Tibial nerve (tissue), 4 donors: ENCODE results near the gene DAB1.

Experiments
- CTCF ChIP-seq, 5 experiments: fragments of 200-600 bp in 3 of 5; fragments of 450-650 bp in 2 of 5; sonication (generic) in 3 of 5; IDR thresholded peaks; one replicate each; pipeline ENCODE4 v1.5.1; 2016 to 2019; ENCODE audit warnings: antibody characterized with exemption in 5 of 5, mild to moderate bottlenecking in 3 of 5, moderate library complexity in 2 of 5
- EP300 ChIP-seq, 2 donors: sonication (generic); formaldehyde crosslinking; IDR thresholded peaks; one replicate each; pipeline ENCODE4 v1.6.1; 2017; ENCODE audit warnings: antibody characterized with exemption in 2 of 2, mild to moderate bottlenecking in 1 of 2
- POLR2A ChIP-seq, 2 donors: fragments of 450-650 bp; IDR thresholded peaks; one replicate each; pipeline ENCODE4 v1.6.1; 2017; ENCODE audit warnings: antibody characterized with exemption in 2 of 2, mild to moderate bottlenecking in 2 of 2, moderate library complexity in 2 of 2

GRCh38 chr1:57163325-57163724 lies 260.5 kb downstream of the DAB1 start:
- TF ChIP-seq EP300 (IDR thresholded peaks at IDR 0.05) = no peak
- no peak for TF ChIP-seq CTCF (IDR thresholded peaks at IDR 0.05)
- TF ChIP-seq POLR2A (IDR thresholded peaks at IDR 0.05) = no peak
